C4-2B (cell line): ENCODE data around the gene NR6A1.

ENCODE experiments used
- H3K27ac ChIP-seq: fragments of 450-650 bp; 2 replicates; pipeline ENCODE4 v1.5.1; 2017
- CTCF ChIP-seq: fragments of 450-650 bp; conservative IDR thresholded peaks from 2 replicates; pipeline ENCODE4 v1.5.1; 2017; ENCODE audit warnings: mild to moderate bottlenecking
- ZFX ChIP-seq: fragments of 450-650 bp; IDR thresholded peaks from 2 replicates; pipeline ENCODE4 v1.6.1; 2017

The NR6A1 gene

GRCh38 chr9:124639637-124640036, 131.5 kb downstream of the NR6A1 start:
- H3K27ac ChIP-seq, result no peak overlapping the region
- no peak for TF ChIP-seq ZFX
- no peak for TF ChIP-seq CTCF

- H3K27ac ChIP-seq, result no peak overlapping the region
- TF ChIP-seq CTCF, result no peak
- no peak for TF ChIP-seq ZFX
These were observed 135.8 kb downstream of the NR6A1 start for GRCh38 chr9:124635285-124635684.

GRCh38 chr9:124632077-124632621, 139.0 kb downstream of the NR6A1 start:
- no peak overlapping the region for H3K27ac ChIP-seq
- no peak for TF ChIP-seq CTCF
- no peak for TF ChIP-seq ZFX

- no peak overlapping the region for H3K27ac ChIP-seq
These were observed 139.8 kb downstream of the NR6A1 start for GRCh38 chr9:124631326-124631725.

GRCh38 chr9:124629600-124629999, 141.5 kb downstream of the NR6A1 start:
- TF ChIP-seq ZFX, result no peak
- TF ChIP-seq CTCF, result no peak
- H3K27ac ChIP-seq, result no peak overlapping the region

More at GRCh38 chr9:124631326-124631725, 139.8 kb downstream of the NR6A1 start:
- TF ChIP-seq CTCF (no peak), ZFX (no peak)

- H3K27ac ChIP-seq, result no peak overlapping the region
- TF ChIP-seq CTCF, result no peak
- no peak for TF ChIP-seq ZFX
These were observed 142.4 kb downstream of the NR6A1 start for GRCh38 chr9:124628741-124629140.

- TF ChIP-seq CTCF, result no peak
- TF ChIP-seq ZFX, result no peak
- H3K27ac ChIP-seq, result no peak overlapping the region
These were observed 144.8 kb downstream of the NR6A1 start for GRCh38 chr9:124626276-124626675.
